Epithelial cell of esophagus (primary cell): ENCODE data around the gene UST.
"Not testable (repeated sequence)": the region's sequence is repeated elsewhere in the genome, so short reads cannot be mapped to it uniquely, and the experiment has no call there.

Experiments used
- DNase-seq: peaks from one replicate; pipeline ENCODE4 v3.0.0; 2010; ENCODE audit warnings: low read depth
- H3K4me3 ChIP-seq: 2 replicates; pipeline ENCODE4 v1.5.1; 2011; ENCODE audit warnings: mild to moderate bottlenecking, low read length, control low read depth
- TF ChIP-seq, protein P1 (sequence below): IDR thresholded peaks from 2 replicates; pipeline ENCODE4 v1.5.1; 2011; ENCODE audit warnings: low read depth, mild to moderate bottlenecking, low read length, control low read depth, inconsistent platforms; ENCODE audit not compliant: insufficient read depth; ENCODE audit errors: missing control alignments

UST gene

DNA sequence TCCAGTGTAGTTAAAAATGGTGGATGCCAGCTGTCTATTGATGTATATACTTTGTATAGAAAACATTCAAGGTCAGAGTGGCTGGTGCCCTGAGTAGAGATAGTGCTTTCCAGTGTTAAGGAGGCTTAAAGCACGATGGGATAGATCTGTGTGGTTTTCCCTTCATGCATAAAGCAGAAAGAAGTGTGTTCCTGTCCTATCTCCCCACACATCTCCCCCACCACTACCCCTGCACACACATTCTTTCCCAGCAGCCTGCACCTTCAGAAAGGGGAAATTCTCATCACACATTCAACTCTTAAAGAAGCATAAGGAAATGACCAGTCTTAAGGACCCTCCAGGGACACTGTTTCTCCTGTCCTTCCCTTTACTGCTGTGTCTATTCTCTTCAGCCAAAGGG is 349.0 kb downstream of the UST start:
- TF ChIP-seq, protein P1, sequence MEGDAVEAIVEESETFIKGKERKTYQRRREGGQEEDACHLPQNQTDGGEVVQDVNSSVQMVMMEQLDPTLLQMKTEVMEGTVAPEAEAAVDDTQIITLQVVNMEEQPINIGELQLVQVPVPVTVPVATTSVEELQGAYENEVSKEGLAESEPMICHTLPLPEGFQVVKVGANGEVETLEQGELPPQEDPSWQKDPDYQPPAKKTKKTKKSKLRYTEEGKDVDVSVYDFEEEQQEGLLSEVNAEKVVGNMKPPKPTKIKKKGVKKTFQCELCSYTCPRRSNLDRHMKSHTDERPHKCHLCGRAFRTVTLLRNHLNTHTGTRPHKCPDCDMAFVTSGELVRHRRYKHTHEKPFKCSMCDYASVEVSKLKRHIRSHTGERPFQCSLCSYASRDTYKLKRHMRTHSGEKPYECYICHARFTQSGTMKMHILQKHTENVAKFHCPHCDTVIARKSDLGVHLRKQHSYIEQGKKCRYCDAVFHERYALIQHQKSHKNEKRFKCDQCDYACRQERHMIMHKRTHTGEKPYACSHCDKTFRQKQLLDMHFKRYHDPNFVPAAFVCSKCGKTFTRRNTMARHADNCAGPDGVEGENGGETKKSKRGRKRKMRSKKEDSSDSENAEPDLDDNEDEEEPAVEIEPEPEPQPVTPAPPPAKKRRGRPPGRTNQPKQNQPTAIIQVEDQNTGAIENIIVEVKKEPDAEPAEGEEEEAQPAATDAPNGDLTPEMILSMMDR, result no peak
- DNase-seq, result no peak
- no peak overlapping the region for H3K4me3 ChIP-seq

DNA sequence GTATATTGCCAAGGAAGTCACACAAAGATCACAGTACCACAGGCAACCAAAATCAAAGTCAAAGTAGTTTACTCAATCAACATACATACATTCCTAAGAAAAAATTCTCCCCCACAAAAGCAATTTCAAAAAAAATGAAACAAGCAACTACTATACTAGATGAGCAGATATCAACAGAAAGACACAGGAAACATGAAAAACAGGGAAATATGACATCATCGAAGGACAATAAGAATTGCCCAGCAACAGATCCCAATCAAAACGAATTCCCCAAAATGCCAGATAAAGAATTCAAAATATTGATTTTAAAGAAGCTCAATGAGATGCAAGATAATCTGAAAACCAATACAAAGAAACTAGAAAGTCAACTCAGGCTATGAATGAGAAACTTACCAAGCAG is 351.0 kb downstream of the UST start:
- TF ChIP-seq, protein P1, result no peak
- H3K4me3 ChIP-seq, result no peak overlapping the region
- no peak for DNase-seq

DNA sequence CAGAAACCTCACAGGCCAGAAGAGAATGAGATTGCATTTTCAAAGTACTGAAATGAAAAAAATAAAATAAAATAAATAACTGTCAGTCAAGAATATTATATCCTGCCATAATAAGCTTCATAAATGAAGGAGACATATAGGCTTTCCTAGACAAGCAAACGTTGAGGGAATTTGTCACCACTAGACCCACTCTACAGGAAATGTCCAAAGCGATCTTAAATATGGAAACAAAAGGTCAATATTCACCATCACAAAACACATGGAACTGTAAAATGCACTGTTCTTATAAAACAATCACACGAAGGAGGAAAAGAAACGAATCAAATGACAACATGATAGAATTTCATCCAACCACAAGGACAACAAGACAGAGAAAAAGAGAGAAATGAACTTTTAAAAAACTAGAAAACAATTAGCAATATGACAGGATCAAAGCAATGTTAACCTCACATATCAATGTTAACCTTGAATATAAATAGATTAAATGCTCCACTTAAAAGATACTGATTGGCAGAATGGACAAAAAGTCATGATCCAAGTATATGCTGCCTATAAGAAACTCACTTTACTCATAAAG is 352.0 kb downstream of the UST start:
- H3K4me3 ChIP-seq, result no peak overlapping the region
- DNase-seq, result no peak
- TF ChIP-seq, protein P1, result no peak

DNA sequence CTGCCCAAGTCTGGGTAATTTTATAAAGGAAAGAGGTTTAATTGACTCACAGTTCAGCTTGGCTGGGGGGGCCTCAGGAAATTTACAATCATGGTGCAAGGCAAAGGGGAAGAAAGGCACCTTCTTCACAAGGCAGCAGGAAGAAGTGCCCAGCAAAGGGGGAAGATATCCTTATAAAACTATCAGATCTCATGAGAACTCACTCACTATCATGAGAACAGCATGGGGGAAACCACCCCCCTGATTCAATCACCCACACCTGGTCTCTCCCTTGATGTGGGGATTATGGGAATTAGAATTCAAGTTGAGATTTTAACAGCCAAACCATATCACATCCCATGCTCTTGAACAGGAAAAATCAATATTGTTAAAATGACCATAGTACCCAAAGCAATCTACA is 355.5 kb downstream of the UST start:
- no peak for DNase-seq
- TF ChIP-seq, protein P1, result no peak
- no peak overlapping the region for H3K4me3 ChIP-seq

DNA sequence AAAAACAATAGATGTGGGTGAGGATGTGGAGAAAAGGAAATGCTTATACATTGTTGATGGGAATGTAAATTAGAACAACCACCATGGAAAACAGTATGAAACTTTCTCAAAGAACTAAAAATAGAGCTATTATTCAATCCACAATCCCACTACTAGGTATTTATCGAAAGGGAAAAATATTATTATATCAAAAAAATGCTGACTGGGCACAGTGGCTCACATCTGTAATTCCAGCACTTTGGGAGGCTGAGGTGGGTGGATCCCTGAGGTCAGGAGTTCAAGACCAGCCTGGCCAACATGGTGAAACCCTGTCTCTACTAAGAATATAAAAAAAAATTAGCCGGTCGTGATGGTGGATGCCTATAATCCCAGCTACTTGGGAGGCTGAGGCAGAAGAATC is 357.1 kb downstream of the UST start:
- not testable (repeated sequence) for H3K4me3 ChIP-seq, DNase-seq

DNA sequence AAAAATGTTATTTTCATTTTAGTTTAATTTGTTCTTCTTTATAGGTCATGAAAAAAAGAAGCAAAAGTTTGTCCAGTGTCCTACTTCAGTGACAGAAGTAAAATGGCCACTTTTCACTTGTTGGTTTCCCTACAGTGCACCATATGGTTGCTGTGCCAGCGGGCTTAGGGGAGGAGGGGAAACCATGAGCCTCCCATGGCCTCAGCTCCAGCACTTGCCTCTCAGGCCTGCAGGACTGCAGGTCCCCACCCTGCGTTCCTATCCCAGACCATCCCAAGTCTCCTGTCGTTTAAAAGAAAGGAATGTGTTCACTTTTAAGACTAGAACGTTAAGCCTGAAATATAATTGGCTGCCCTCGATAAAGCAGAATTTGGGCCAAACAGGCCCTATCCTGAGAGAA is 360.7 kb downstream of the UST start:
- DNase-seq, result no peak
- H3K4me3 ChIP-seq, result no peak overlapping the region
- TF ChIP-seq, protein P1, result no peak

DNA sequence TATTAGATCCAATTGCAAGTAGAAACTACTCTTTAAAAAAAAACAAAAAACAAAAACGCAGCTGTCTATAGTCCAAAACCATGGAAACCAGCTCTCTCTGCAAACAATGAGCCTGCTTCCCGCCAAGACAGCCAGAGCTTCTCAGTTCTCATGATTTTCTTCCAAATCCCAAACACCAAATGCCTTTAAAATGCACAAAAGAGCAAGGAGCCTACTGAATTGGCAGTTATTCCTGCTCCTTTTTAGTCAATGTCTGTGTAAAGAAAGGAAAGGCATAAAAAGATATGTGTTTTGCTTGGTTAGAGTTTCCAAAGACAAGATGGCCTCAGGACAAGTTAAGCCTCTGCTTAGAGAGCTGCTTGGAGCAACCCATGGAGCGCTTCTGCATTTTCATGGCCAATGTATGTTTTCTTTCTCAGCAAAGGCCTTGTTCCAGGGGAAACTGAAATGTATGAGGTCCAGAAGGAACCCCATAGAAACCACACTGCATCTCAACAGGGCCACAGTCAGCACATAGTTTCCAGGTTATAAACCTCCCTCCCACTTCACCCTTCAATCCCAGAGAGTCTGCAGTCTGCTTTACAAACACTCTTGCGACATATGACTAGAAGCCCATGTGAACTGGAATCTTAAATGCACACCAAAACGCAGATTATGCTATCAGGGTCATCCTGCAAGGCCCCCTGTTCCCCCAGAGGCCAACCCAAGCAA is 361.4 kb downstream of the UST start:
- H3K4me3 ChIP-seq, result no peak overlapping the region
- DNase-seq, result no peak
- TF ChIP-seq, protein P1, result no peak
